Testis (tissue), 3 donors: ENCODE measurements around the gene ST3GAL2. TPM values are rescaled to one million over a fixed set of nuclear protein-coding genes. Genes with fewer than 3 reads are reported as not detected.

ENCODE experiments used
- DNase-seq: peaks from one replicate; pipeline ENCODE4 v3.0.0-alpha.2; 2019
- H3K27ac ChIP-seq, 2 donors: fragments of 200-600 bp; sonication (generic); one replicate each; pipeline ENCODE4 v1.5.1; 2019
- H3K27me3 ChIP-seq: fragments of 200-600 bp; sonication (generic); one replicate; pipeline ENCODE4 v1.5.1; 2019
- H3K36me3 ChIP-seq: fragments of 200-600 bp; sonication (generic); one replicate; pipeline ENCODE4 v1.5.1; 2017; ENCODE audit warnings: low read depth; ENCODE audit errors: missing control alignments
- H3K4me1 ChIP-seq: fragments of 200-600 bp; sonication (generic); one replicate; pipeline ENCODE4 v1.5.1; 2019
- H3K4me3 ChIP-seq, 2 donors: fragments of 200-600 bp; sonication (generic); one replicate each; pipeline ENCODE4 v1.5.1; 2017 to 2019
- H3K9me3 ChIP-seq: fragments of 200-600 bp; sonication (generic); one replicate; pipeline ENCODE4 v1.5.1; 2017
- CTCF ChIP-seq, 3 experiments: fragments of 450-650 bp in 2 of 3; fragments of 200-600 bp in 1 of 3; sonication (generic) in 1 of 3; IDR thresholded peaks; one replicate each; pipeline ENCODE4 v1.5.1; 2016 to 2019; ENCODE audit warnings: antibody characterized with exemption in 3 of 3, mild to moderate bottlenecking in 2 of 3, moderate library complexity in 1 of 3
- POLR2A ChIP-seq: fragments of 450-650 bp; IDR thresholded peaks from one replicate; pipeline ENCODE4 v1.6.1; 2017; ENCODE audit warnings: antibody characterized with exemption, mild to moderate bottlenecking, moderate library complexity
- WGBS, 2 donors: methylation state at CpG; one replicate each; pipeline ENCODE4 v1.1.5; 2018; 5-methylcytosine and 5-hydroxymethylcytosine counted together
- intact Hi-C: fragments of 100-400 bp; cut with DNase I; formaldehyde crosslinking; loops from one replicate; pipeline ENCODE4 v1.15.1; 2023; ENCODE audit warnings: low total_unique reads
- polyA plus RNA-seq: library from polyadenylated mRNA; stranded (reverse); fragments of 350-450 nt; fragmentation: Illumina TruSeq; extraction: RNeasy Lipid Tissue Mini Kit (QIAGEN cat#74804); gene quantifications from one replicate; pipeline ENCODE4 v1.2.3, GENCODE V29; 2014; ENCODE audit warnings: low read depth, low replicate concordance; ENCODE audit not compliant: insufficient read depth
- total RNA-seq, 2 donors: library from RNA; depleted of rRNA; stranded (reverse); fragments of >200 nt; gene quantifications; one replicate each; pipeline ENCODE4 v1.2.3, GENCODE V29; 2016

ST3GAL2 gene
- total and polyA plus RNA-seq, 3 donors from 2014 or later: 20.2 to 46.2 (median 32.5) TPM

- Histone ChIP-seq H3K4me3 (no peak overlapping the region), H3K4me1 (no peaks in the 10 kb centered on the region), H3K27ac (no peak overlapping the region), H3K27me3 (no peaks in the 10 kb centered on the region), H3K9me3 (no peaks in the 10 kb centered on the region), H3K36me3 (no peaks in the 10 kb centered on the region)
- intact Hi-C loops: no loop called here
- TF ChIP-seq CTCF (IDR thresholded peaks at IDR 0.05) (no peak), POLR2A (no peak)
- DNase-seq: no peak
- 90 to 93% methylated on average over 11 to 13 of the region's 13 CpGs for WGBS, 2 donors
These were observed 37.5 kb upstream of the ST3GAL2 start for GRCh38 chr16:70476272-70477020.

- no peak for DNase-seq
- Histone ChIP-seq H3K36me3 (no peaks in the 10 kb centered on the region), H3K27me3 (no peaks in the 10 kb centered on the region), H3K4me3 (no peak overlapping the region), H3K9me3 (no peaks in the 10 kb centered on the region), H3K27ac (no peak overlapping the region), H3K4me1 (no peaks in the 10 kb centered on the region)
- intact Hi-C loops: no loop called here
- TF ChIP-seq CTCF (IDR thresholded peaks at IDR 0.05) (no peak), POLR2A (no peak)
- 89% methylated on average over 8 to 24 of the region's 24 CpGs for WGBS, 2 donors
These were observed 36.4 kb upstream of the ST3GAL2 start for GRCh38 chr16:70475054-70475871.

GRCh38 chr16:70474320-70475053 is 35.6 kb upstream of the ST3GAL2 start:
- intact Hi-C loops: no loop called here
- Histone ChIP-seq H3K9me3 (no peaks in the 10 kb centered on the region), H3K4me1 (no peaks in the 10 kb centered on the region), H3K27me3 (no peaks in the 10 kb centered on the region), H3K4me3 (no peak overlapping the region), H3K36me3 (no peaks in the 10 kb centered on the region), H3K27ac (no peak overlapping the region)
- WGBS, 2 donors: 91 to 95% methylated on average over 8 to 12 of the region's 22 CpGs
- TF ChIP-seq POLR2A: no peak
- no peak for DNase-seq

GRCh38 chr16:70473446-70474319 is 34.8 kb upstream of the ST3GAL2 start:
- TF ChIP-seq CTCF (IDR thresholded peaks at IDR 0.05): no peak
- TF ChIP-seq POLR2A: no peak
- H3K9me3 ChIP-seq: no peaks in the 10 kb centered on the region
- no peak overlapping the region for H3K4me3 ChIP-seq
- DNase-seq: no peak
- 90 to 94% methylated on average over 16 to 21 of the region's 21 CpGs for WGBS, 2 donors
- H3K36me3 ChIP-seq: no peaks in the 10 kb centered on the region
- no peaks in the 10 kb centered on the region for H3K27me3 ChIP-seq
- H3K4me1 ChIP-seq: no peaks in the 10 kb centered on the region
- intact Hi-C loops: no loop called here
- no peak overlapping the region for H3K27ac ChIP-seq
